ENCODE measurements around the gene TMPRSS3.

GRCh38 chr21:42336054-42336453 lies 59.8 kb downstream of the TMPRSS3 start:
- TF ChIP-seq YY1 (IDR thresholded peaks at IDR 0.05; ENCODE audit: insufficient read depth, insufficient read length), result no peak
- no peak for TF ChIP-seq SUZ12 (IDR thresholded peaks at IDR 0.05; ENCODE audit: extremely low read depth, insufficient read depth, insufficient read length)

Measured in NT2/D1 (cell line).